Measurements from ENCODE around the gene CLEC6A.

The CLEC6A gene

GRCh38 chr12:8513256-8513655 is 57.5 kb downstream of the CLEC6A start, which contains the start of gene CLEC4D:
TSS of gene CLEC4D (plus strand) at chr12:8513503. CDS start at chr12:8513733, 230 bp downstream.
- no peak for DNase-seq (ENCODE audit: extremely low read depth, low read depth)
- no peak within 1 kb of the TSS for H3K4me3 ChIP-seq (replicated peaks; ENCODE audit: low read depth, low read length)
- no peak for TF ChIP-seq CTCF (IDR thresholded peaks at IDR 0.05; ENCODE audit: low read depth, low read length, missing control alignments)

- H3K4me3 ChIP-seq (replicated peaks; ENCODE audit: low read depth, low read length) = no peak overlapping the region
- no peak for DNase-seq (ENCODE audit: extremely low read depth, low read depth)
- no peak for TF ChIP-seq CTCF (IDR thresholded peaks at IDR 0.05; ENCODE audit: low read depth, low read length, missing control alignments)
These were observed 62.2 kb downstream of the CLEC6A start for GRCh38 chr12:8517971-8518370.

- no peak for DNase-seq (ENCODE audit: extremely low read depth, low read depth)
- TF ChIP-seq CTCF (IDR thresholded peaks at IDR 0.05; ENCODE audit: low read depth, low read length, missing control alignments) = no peak
- H3K4me3 ChIP-seq (replicated peaks; ENCODE audit: low read depth, low read length) = no peak overlapping the region
These were observed 63.4 kb downstream of the CLEC6A start for GRCh38 chr12:8519171-8519570.

- DNase-seq (ENCODE audit: extremely low read depth, low read depth) = no peak
- H3K4me3 ChIP-seq (replicated peaks; ENCODE audit: low read depth, low read length) = no peak overlapping the region
- no peak for TF ChIP-seq CTCF (IDR thresholded peaks at IDR 0.05; ENCODE audit: low read depth, low read length, missing control alignments)
These were observed 71.7 kb downstream of the CLEC6A start for GRCh38 chr12:8527250-8528130.

All from HFF-Myc (cell line).